Stimulated activated CD8-positive, alpha-beta memory T cell treated with anti-CD3 and anti-CD28 coated beads, Interleukin-12 subunit alpha, Interleukin-12 subunit beta, amount 100 ng/mL, for 4 hours (primary cell): Measurements from ENCODE around the gene IRS2.

Experiments used
- DNase-seq: peaks from one replicate; pipeline ENCODE4 v3.0.0-alpha.2; 2020; ENCODE audit warnings: low read depth

IRS2 gene

DNA sequence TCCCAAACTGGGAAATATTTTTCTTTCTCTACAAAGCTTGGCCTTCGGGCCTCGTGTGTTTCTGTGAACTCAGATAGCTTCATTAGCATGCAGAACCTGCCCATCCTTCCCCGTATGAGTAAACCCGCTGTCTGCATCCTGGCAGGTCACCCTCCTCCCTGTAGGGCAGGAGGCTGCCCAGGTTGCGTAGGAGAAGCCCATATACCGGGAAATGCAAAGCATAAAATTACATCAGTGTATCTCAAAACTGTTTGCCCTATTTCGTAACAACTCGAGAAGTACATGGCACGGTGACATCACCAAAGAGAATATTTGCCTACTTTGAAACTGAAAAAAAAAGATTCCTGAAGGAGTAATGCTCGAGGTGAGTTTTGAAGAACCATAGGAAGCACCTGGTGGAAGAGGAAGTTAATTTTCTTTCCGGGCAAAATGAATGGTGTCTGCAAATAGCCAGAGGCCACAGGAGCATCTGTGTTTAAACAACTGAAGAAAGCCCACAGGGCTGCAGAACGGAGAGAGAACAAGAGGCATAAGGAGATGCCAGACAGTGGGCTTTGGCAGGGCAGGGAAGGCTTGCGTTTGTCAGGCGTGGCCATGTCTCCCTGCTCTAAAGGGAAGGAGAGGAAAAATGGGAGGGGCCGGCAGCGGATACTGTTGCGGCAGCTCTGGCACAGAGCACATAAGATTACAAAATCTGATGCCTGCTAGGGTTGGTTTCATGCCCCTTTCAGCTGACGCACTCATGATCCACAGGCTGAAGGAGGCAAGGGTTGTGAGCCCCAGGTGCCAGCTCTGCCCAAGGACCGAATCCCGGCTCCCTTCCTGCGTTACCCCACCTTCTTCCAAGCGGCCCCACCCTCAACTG is 81.4 kb downstream of the IRS2 start:
- DNase-seq = no peak

- DNase-seq = no peak
These were observed 83.1 kb downstream of the IRS2 start for GRCh38 chr13:109703250-109703649.
